Ectodermal cell (in vitro differentiated cells): ENCODE data around the gene CADPS.

ENCODE experiments used
- H3K27ac ChIP-seq: 2 replicates; pipeline ENCODE4 v1.7.0; 2013; ENCODE audit warnings: mild to moderate bottlenecking, low read depth, low read length; ENCODE audit not compliant: insufficient read depth, poor library complexity, severe bottlenecking
- H3K27me3 ChIP-seq: 2 replicates; pipeline ENCODE4 v1.7.0; 2013; ENCODE audit warnings: mild to moderate bottlenecking, low read length; ENCODE audit not compliant: insufficient read depth, control insufficient read depth, poor library complexity, severe bottlenecking
- H3K36me3 ChIP-seq: one replicate; pipeline ENCODE4 v1.7.0; 2013; ENCODE audit warnings: low read length; ENCODE audit not compliant: control insufficient read depth, insufficient read depth
- H3K4me1 ChIP-seq: one replicate; pipeline ENCODE4 v1.7.0; 2013; ENCODE audit warnings: low read length; ENCODE audit not compliant: control insufficient read depth, insufficient read depth
- H3K4me3 ChIP-seq: 2 replicates; pipeline ENCODE4 v1.7.0; 2013; ENCODE audit warnings: low read depth, low read length, control low read depth; ENCODE audit not compliant: insufficient read depth
- H3K9me3 ChIP-seq: 2 replicates; pipeline ENCODE4 v1.7.0; 2013; ENCODE audit warnings: mild to moderate bottlenecking, low read length, moderate library complexity; ENCODE audit not compliant: control insufficient read depth
- WGBS, 2 experiments: methylation state at CpG; one replicate each; pipeline ENCODE4 v1.1.7; 2013; ENCODE audit warnings: missing lambda C conversion rate in 2 of 2; 5-methylcytosine and 5-hydroxymethylcytosine counted together

The CADPS gene

GRCh38 chr3:62724503-62724902 lies 150.7 kb downstream of the CADPS start:
- Histone ChIP-seq H3K4me1 (peaks cover 11% of the 10 kb centered on the region), H3K27me3 (no peaks in the 10 kb centered on the region), H3K4me3 (no peak overlapping the region), H3K9me3 (no peaks in the 10 kb centered on the region), H3K36me3 (no peaks in the 10 kb centered on the region), H3K27ac (no peak overlapping the region)
- WGBS, 2 experiments = 93 to 96% methylated on average over 3 to 4 of the region's 4 CpGs

DNA sequence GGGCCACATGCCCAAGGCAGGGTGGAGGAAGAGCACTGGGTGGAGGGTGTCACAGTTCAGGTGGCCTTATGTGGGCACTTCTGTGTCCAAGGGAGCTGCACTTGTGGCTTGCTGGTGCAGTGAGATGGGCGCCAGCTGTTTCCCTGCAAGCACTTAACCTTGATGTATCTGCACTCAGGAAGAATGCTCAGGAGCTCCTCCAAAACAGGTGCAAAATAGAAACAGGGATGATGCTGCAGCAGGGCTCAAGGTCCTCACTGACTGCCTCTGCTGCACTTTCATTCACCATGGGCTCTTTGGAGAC lies 151.3 kb downstream of the CADPS start:
- WGBS, 2 experiments = 88 to 90% methylated on average over 1 of the region's 1 CpG
- H3K4me3 ChIP-seq = no peak overlapping the region
- no peak overlapping the region for H3K27ac ChIP-seq

GRCh38 chr3:62723166-62723913 lies 151.9 kb downstream of the CADPS start:
- Histone ChIP-seq H3K4me3 (no peak overlapping the region), H3K4me1 (peaks cover 19% of the 10 kb centered on the region), H3K36me3 (no peaks in the 10 kb centered on the region), H3K27me3 (no peaks in the 10 kb centered on the region), H3K9me3 (no peaks in the 10 kb centered on the region), H3K27ac (no peak overlapping the region)
- 61 to 63% methylated on average over 13 of the region's 13 CpGs for WGBS, 2 experiments

More for the DNA sequence above, 151.3 kb downstream of the CADPS start:
- Histone ChIP-seq H3K27me3 (no peaks in the 10 kb centered on the region), H3K9me3 (no peaks in the 10 kb centered on the region), H3K4me1 (peaks cover 15% of the 10 kb centered on the region), H3K36me3 (no peaks in the 10 kb centered on the region)

GRCh38 chr3:62722344-62722743 lies 152.9 kb downstream of the CADPS start:
- no peaks in the 10 kb centered on the region for H3K9me3 ChIP-seq
- peaks cover 16% of the 10 kb centered on the region for H3K4me1 ChIP-seq
- H3K4me3 ChIP-seq = no peak overlapping the region
- H3K27me3 ChIP-seq = no peaks in the 10 kb centered on the region
- no peaks in the 10 kb centered on the region for H3K36me3 ChIP-seq
- H3K27ac ChIP-seq = no peak overlapping the region

DNA sequence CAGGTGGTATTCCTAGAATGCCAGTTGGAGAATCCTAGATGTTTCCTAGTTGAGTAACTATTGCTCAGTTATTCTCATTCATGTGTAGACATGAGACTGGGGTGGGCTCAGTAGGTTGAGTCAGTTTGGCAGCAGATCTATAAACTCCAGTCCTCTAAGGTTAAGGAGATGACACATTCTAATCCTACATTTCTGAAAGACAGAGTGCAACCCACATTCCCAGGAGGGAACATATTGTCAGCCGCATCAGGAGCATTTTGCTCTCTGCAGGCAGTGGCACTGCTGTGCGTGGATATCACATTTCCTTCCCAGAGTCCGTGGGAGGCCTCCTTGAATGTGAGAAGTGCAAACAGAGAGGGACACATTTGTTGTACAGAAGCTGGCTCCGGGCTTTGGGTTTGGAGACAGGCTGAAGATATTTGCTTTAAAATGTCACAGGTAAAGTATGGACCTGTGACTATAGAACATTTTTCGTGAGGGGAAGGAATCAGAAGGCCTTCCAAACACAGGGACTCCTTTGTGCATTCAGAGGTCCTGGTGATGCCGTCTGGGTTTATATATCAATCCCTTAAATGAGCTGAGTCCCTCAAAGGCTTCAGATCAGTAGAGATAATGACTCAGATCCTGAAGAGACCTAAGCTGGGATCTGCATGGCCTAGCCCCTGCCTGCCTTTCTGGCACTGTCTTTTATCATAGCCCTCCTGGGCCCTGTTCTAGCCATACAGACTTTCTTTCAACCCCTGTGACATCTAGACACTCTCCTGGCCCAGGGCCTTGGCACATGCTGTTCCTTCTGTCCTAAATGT lies 156.5 kb downstream of the CADPS start:
- H3K27ac ChIP-seq = no peak overlapping the region
- H3K4me1 ChIP-seq = peaks cover 17% of the 10 kb centered on the region
- H3K27me3 ChIP-seq = no peaks in the 10 kb centered on the region
- no peaks in the 10 kb centered on the region for H3K9me3 ChIP-seq
- no peak overlapping the region for H3K4me3 ChIP-seq
- H3K36me3 ChIP-seq = no peaks in the 10 kb centered on the region
- 49 to 54% methylated on average over 6 of the region's 6 CpGs for WGBS, 2 experiments

- Histone ChIP-seq H3K27me3 (no peaks in the 10 kb centered on the region), H3K27ac (no peak overlapping the region), H3K4me1 (peaks cover 16% of the 10 kb centered on the region), H3K36me3 (no peaks in the 10 kb centered on the region), H3K4me3 (no peak overlapping the region), H3K9me3 (no peaks in the 10 kb centered on the region)
- 93 to 97% methylated on average over 1 of the region's 1 CpG for WGBS, 2 experiments
Measured at GRCh38 chr3:62718011-62718410, 157.2 kb downstream of the CADPS start.

- Histone ChIP-seq H3K4me1 (peaks cover 26% of the 10 kb centered on the region), H3K36me3 (no peaks in the 10 kb centered on the region), H3K27ac (no peak overlapping the region), H3K9me3 (no peaks in the 10 kb centered on the region), H3K27me3 (no peaks in the 10 kb centered on the region), H3K4me3 (no peak overlapping the region)
Measured at GRCh38 chr3:62712746-62713145, 162.5 kb downstream of the CADPS start.

- Histone ChIP-seq H3K36me3 (no peaks in the 10 kb centered on the region), H3K27me3 (no peaks in the 10 kb centered on the region), H3K4me1 (peaks cover 30% of the 10 kb centered on the region), H3K9me3 (no peaks in the 10 kb centered on the region), H3K27ac (no peak overlapping the region), H3K4me3 (no peak overlapping the region)
- 81 to 92% methylated on average over 3 of the region's 3 CpGs for WGBS, 2 experiments
Measured at GRCh38 chr3:62710751-62711150, 164.5 kb downstream of the CADPS start.

DNA sequence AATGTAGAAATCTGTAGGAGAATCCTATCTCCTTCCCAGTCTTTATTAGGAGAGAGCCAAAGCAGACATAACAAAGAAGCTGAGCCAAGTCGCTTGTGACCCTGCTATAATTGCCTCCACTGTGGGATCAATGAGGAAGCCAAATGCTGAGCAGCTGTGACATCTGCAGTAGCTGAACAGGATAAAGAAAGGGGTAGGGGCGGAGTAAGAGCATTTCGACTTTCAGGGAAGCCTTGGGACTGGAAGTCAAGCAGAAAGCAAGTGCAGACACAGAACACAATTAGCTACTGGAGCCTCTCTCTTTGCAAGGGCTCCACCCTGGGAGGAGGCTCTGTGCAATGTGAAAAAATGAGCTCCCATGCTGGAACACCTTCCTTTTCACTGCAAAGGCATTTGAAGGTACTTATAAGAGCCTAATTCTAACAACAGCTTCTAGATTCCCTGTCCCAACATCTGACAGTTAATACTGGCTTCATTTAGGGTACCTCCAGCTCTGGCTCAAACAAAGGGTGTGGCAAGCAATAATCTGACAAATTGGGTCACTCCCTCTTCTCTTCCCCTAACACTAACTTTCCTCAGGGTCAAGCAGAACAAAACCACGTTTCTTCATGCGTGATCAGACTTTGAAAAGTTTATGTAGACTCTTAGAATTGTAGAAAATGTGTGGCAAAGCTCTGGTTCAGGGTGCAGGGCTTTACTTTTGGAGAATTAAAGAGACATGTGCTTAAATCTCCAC lies 166.4 kb downstream of the CADPS start:
- H3K4me3 ChIP-seq = no peak overlapping the region
- peak overlapping the region; percentile 45 for H3K27ac ChIP-seq
- WGBS, 2 experiments = 43 to 45% methylated on average over 5 of the region's 5 CpGs
- peaks cover 37% of the 10 kb centered on the region for H3K4me1 ChIP-seq
- no peaks in the 10 kb centered on the region for H3K27me3 ChIP-seq
- H3K9me3 ChIP-seq = no peaks in the 10 kb centered on the region
- no peaks in the 10 kb centered on the region for H3K36me3 ChIP-seq

DNA sequence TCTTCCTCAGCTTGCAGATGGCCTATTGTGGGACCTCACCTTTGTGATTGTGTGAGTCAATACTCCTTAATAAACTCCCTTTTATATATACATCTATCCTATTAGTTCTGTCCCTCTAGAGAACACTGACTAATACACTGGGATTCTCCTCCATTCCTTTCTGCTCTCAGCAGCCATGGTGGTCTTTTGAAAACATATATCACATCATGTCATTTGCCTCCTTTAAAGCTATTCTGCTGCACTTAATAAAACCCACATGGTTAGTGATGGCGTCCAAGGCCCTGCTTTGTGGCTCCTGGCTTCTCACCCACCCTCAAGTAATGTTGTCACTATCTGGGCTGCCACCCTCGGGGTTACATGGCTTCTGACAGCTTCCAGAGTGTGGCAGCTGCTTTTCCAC lies 169.5 kb downstream of the CADPS start:
- H3K36me3 ChIP-seq = no peaks in the 10 kb centered on the region
- no peaks in the 10 kb centered on the region for H3K27me3 ChIP-seq
- no peak overlapping the region for H3K27ac ChIP-seq
- H3K4me3 ChIP-seq = no peak overlapping the region
- WGBS, 2 experiments = 90 to 95% methylated on average over 2 of the region's 2 CpGs
- H3K4me1 ChIP-seq = peaks cover 26% of the 10 kb centered on the region
- H3K9me3 ChIP-seq = no peaks in the 10 kb centered on the region
